NT2/D1 (cell line): Measurements from ENCODE around the gene RNPEPL1.

ENCODE experiments used
- SUZ12 ChIP-seq: IDR thresholded peaks from 2 replicates; pipeline ENCODE4 v1.6.1; 2011; ENCODE audit not compliant: insufficient read length, insufficient read depth; ENCODE audit errors: extremely low read depth
- YY1 ChIP-seq: IDR thresholded peaks from 2 replicates; pipeline ENCODE4 v1.6.1; 2011; ENCODE audit not compliant: insufficient read length, insufficient read depth
- ZNF274 ChIP-seq: IDR thresholded peaks from 2 replicates; pipeline ENCODE4 v1.6.1; 2011; ENCODE audit warnings: mild to moderate bottlenecking, low read depth, low read length

GRCh38 chr2:240589850-240590525, 21.7 kb downstream of the RNPEPL1 start:
- TF ChIP-seq SUZ12 (no peak), ZNF274 (no peak), YY1 (no peak)
